Bone marrow (tissue), 2 donors: ENCODE results near the gene ABCB1.
"Not testable (repeated sequence)": the region's sequence is repeated elsewhere in the genome, so short reads cannot be mapped to it uniquely, and the experiment has no call there.

Experiments used
- DNase-seq, 2 donors: peaks; one replicate each; lab custom pipeline; 2025; lab: John Stamatoyannopoulos, UW

Gene ABCB1

DNA sequence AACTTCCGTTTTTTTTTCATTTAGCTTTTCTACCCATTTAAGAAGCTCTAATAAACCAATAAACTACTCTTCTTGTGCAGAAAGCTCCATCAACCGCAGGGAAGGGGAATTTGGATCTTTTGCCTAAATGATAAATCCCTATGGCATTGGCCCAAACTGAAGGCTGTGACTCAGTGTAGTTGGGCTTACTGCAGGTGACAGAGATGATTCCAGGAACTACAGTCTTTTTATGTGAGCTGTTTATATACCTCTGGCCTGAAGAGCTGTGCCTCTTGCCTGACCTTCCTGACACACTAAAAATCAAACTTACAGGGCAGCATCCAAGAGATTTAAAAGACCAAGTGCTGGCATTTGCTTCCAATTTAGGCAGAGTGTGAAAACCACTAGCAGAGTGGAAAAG is 25.2 kb downstream of the ABCB1 start:
- DNase-seq: no peak

DNA sequence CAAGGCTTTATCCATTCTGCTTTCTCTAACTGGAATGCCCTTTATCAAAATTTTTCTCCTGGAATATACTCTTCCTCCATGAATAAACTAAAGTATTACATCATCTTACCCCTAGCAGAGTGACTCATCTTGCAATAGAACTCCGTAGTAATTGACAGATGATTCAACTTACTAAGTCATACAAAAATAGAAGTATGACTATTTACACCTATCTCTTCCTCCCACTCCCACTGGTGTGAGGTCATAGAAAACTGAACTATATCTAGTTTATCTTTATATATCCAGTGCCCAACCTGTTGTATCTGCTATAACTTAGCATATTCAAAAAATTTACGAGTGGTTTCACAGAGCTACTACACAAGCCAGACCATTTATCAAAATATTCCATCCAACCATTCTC is 26.1 kb downstream of the ABCB1 start:
- no peak for DNase-seq

DNA sequence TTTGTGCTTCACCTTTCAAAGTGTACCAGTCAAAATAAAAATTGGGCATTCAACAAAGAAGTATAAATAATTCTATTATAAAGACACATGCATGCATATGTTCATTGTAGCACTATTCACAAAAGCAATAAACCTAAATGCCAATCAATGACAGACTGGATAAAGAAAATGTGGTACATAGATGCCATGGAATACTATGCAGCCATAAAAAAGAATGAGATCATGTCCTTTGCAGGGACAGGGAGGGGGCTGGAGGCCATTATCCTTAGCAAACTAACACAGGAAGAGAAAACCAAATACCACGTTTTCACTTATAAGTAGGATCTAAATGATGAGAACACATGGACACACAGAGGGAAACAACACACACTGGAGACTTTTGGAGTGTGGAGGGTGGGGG is 28.2 kb downstream of the ABCB1 start:
- DNase-seq: not testable (repeated sequence)

DNA sequence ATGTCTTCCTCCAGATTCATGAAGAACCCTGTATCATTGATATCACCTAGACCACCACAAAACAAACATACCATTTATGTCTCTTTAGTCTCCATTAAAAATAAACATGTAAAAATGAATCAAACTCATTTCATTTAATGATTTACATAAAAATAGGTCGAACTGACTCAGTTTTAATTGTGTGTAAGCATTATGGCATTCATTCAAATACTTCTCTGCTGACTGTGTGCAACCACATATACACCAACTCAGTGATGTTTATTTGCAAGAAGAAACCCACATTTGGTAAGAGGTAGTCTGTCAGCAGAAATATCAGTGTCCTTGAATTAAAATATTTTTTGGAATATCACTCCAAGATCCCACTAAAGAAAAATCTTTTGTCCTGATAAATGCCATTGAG is 30.5 kb downstream of the ABCB1 start:
- no peak for DNase-seq

DNA sequence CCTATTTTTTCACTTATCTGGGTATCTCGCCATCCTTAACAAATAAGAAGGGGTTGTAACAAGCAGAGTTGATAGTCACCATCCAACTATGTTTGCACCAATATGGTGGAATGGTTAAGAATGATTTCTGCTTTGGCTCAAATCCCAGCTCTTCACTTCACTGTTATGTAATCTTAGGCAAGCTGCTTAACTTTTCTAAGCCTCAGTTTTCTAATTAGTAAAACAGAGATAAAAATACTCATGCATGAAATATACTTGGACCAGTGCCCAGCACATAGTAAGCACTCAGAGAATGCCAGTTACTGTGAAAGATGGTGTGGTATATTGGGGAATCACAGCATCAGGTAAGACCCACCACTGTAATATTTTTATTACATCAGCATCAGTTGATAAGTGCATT is 33.6 kb downstream of the ABCB1 start:
- DNase-seq: no peak

DNA sequence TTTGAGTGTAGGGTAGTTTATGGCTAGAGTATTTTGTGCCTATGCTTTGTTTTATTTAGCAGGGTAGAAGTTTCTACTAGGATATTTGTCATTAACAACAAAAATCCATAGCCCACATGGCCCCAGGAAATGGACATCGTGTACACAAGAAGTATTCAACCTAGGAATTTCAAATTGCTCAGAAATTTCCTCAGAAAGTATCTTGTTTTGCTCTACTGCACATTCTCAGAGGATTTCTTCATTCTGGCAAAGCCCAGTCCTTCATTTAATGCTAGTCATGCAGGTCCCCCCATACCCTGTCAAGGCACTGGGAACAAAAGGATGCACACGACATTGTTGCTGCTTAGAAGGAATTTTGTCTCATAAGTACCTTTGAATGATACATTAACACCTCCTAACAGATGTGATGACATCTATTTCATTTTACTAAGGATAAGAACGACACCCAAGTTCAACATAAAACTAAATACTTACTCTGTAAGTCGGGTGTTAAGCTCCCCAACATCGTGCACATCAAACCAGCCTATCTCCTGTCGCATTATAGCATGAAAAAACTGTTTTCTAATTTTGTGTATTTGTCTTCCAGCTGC is 34.3 kb downstream of the ABCB1 start:
- no peak for DNase-seq

DNA sequence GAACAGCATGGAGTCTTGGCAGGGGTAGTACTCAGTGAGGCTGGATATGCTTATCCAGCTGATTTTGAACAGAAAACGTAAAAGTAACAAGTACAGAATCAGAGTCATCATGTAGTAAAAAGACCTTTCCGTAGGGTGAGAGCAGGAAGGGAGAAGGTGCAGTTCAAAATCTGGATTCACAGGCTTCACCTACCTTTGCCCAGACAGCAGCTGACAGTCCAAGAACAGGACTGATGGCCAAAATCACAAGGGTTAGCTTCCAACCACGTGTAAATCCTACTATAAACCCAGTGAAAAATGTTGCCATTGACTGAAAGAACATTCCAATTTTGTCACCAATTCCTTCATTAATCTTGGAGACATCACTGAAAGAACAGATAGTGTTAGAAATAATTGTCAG is 34.8 kb downstream of the ABCB1 start:
- DNase-seq: no peak

DNA sequence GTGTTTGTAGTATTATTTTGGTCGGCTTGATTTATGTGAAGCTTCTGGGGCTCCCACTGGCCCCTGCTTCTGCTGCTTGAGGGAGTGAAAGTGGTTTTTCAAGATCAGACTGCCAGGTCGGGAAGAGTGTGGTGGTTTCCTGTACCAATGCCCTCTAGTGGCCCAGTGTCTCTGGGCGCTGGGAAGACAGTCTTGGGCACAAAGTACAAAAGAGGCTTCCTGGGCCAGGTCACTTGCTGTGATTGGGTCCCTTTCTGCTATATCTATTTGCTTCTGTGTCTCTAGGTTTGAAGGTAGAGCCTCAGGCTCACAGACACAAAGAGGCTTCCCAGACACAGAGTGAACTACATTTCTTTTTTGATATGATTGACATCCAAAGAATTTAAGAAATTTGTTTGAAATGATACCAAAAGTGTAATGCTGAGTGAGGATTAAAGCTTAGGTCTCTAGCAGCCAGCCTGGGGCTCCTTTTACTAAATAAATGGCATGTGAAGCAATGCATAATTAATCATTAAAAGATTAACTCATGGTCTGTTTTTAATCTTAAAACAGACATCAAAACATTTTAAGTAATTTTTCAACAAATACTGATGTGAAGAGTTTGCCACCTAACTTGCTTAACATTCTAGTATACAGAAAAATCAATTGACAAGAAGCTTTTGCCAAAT is 36.3 kb downstream of the ABCB1 start:
- DNase-seq: no peak

DNA sequence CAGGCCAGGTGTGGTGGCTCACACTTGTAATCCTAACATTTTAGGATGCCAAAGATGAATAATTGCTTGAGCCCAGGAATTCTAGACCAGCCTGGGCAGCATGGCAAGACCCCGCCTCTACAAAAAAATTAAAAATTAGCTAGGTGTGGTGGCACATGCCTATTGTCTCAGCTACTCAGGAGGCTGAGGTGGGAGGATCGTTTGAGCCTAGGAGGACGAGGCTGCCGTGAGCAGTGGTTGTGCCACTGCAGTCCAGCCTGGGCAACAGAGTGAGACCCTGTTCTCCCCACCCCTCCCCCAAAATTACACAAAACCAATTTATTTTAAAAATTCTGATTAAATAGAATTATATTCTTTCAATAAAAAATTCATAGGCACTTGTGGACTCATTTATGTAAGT is 39.0 kb downstream of the ABCB1 start:
- DNase-seq: no peak

DNA sequence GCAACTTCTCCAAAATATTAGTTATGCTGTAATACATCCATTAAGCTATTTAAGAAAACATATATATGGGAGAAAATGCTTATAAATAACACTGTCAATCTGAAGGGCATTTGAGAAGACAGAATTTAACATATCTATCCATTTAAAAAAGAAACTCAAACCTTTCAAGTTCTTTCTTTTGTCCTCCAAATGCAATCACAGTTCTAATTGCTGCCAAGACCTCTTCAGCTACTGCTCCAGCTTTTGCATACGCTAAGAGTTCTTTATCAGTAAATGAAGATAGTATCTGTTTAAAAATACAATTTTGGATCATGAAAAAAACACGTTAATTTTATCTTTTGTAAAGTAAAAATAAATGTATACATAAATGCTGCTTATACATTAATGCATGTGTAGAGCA is 39.6 kb downstream of the ABCB1 start:
- no peak for DNase-seq

DNA sequence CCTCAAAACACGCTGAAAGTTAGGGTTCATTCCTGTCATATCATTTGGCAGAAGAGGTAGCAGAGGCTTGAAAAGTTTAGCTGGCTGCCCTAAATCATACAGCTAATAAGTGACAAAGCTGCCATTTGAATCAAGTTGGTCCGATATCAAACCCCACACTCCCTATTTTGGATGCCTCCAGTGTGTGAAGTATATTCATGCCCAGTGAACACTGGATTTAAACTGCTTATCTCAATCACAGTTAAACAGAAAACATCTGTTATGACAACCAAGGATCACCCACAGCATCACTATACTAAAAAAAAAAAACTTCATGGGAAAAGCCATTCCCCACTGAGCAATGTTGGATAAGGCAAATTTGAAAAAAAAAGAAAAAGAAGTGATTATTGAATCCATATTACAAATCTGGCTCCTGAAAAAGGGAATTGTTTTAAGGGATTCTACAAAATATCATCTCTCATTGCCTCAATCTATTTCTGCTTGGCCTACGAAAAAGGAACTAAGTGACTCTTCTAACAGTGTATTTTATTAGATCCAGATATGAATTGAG is 48.3 kb downstream of the ABCB1 start:
- DNase-seq: no peak

DNA sequence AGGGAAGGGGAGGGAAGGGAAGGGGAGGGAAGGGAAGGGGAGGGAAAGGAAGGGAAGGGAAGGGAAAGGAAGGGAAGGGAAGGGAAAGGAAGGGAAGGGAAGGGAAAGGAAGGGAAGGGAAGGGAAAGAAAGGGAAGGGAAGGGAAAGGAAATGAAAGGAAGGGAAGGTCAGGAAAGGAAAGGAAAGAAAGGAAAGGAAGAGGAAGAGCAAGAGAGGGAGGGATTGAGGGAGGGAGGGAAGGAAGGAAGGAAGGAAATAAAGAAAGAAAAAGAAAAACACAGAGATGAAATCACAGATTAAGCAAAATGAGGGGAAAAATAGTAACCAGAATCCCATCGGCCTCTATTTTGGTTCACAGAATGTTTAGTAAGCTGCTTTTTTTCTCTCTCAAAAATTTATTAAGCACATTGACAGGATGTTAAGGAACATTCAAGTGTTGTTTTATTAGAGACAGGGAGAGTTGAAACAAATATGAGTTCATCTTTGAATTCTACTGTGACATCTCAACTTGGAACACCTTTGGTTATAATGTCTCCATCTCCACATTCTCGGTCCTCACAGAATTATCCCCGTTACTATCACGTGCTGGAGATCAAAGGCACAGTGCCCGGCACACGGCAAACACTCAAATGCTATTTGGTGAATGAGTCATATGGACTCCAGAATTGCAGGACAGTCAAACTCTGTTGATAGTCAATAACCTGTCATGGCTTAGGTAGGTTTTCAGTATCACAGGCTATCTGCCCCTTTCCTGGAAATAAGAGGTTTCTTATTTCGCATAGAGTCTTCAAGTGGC is 52.4 kb downstream of the ABCB1 start:
- no peak for DNase-seq

DNA sequence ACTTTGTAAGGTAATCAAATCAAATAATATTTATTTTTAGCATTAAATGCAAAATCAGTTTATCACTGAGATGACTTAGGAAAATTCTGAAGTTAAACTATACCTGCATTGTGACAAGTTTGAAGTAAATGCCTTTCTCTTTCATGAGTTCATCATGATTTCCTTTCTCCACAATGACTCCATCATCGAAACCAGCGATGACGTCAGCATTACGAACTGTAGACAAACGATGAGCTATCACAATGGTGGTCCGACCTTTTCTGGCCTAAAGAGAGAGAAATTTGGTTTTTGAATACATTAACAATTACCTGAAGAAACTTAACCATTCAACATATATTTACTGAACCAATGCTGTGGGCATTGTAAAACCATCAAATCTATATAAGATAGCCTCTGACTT is 54.9 kb downstream of the ABCB1 start:
- DNase-seq: no peak

DNA sequence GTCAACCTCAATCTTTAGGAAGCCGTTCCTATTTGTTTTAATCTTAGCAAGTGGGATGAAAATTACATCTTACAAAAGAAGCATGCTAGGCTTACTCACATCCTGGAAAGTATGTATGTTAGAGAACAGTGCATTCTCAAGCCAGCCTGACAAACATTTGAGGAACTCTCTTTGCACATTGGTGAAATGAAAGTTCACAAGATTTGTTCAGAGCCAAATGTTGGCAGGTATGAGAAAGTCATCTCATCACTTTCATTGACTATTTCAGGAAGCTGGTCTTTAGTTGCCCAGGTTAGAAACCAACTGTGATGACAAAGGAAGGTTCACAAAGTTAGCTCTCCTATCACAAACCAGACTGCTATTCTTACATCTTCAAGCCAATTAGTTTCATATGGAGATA is 57.1 kb downstream of the ABCB1 start:
- no peak for DNase-seq

DNA sequence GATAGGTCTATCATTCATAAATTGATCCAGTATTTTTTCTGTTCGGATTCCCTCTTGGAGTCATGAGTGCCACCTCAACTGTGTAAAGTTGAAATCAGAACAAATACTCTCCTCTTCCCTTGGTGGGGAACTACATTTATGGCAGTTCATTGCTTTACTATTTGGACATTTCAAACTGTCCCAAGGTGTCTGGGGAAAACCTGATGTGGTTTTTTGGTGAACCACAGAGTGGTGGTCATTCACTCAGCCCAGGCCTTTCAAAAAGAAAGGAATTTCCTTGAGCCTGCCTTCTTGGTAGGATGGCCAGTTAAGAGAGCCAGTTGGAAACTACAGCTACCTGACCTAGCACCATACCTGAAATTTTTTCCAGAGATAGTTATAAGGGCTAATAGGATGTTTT is 59.0 kb downstream of the ABCB1 start:
- no peak for DNase-seq

DNA sequence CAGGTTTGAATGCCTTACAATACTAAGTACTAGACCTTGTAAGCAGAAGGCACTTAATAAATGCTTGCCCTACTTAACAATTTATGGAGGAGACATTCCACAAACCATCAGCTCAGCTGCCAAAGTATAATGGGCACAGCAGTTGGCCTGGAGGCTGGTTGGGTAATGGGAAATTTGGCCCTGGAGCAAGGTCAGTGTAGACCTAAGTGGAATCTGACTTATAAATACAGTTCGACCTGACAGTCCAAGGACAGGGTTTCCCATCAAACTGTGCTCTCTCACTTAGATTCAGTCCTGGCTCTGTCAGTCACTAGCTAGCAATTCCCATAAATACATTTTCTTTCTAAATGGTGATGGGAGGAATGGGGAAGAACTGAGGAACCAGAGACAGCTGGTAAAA is 62.6 kb downstream of the ABCB1 start:
- no peak for DNase-seq

DNA sequence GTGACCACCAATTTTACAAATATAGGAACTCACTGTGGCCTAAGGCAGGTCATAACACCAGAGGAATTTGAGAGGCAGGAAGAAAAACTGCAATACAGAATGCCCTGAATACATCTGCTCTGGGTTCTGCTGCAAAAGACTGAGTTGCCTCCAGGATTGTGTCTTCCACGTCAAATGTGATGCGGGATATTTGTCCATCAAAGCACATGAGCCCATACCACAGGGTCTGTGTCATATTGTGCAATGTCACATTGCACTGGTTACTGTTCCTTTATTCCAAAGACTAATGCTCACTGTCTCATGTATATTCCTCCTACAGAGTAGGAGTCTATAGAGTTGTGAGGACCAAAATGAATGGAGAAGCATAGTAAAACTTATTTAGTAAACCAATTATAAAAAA is 66.6 kb downstream of the ABCB1 start:
- no peak for DNase-seq

DNA sequence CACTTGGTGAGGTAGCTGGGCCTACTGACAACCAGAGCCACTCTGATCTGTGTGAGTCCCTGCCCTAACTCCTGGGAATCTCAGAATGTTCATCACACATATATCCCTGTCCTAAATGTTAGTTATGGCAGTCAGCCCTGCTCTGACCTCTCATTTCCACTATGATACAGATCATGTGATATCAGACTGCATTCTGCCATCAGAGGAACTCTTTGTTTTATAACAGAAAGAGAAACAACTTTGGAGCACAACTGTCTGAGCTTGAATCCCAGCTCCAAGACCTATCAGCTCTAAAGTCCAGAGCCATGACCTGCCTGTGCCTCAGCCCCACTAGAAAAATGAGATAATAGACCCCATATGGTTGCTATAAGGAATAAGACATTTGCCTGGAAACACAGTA is 70.6 kb downstream of the ABCB1 start:
- DNase-seq: no peak

DNA sequence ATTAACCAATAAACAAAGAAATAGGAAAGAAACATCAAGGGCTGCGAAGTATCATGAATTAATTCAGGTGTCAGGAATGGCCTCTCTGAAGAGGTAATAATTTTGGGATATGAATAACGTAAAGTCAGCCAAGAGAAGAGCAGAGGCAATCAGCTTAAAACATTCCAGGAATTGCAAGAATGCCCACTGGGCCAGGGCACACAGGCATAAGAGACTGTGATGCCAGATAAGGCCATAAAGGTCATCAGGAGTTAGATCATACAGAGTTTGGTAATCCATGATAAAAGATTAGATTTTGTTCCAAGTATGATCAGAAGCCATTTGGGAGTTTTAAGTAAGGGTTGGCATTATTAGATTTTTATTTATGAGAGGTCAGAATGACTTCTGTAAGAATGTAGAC is 72.0 kb downstream of the ABCB1 start:
- DNase-seq: no peak

DNA sequence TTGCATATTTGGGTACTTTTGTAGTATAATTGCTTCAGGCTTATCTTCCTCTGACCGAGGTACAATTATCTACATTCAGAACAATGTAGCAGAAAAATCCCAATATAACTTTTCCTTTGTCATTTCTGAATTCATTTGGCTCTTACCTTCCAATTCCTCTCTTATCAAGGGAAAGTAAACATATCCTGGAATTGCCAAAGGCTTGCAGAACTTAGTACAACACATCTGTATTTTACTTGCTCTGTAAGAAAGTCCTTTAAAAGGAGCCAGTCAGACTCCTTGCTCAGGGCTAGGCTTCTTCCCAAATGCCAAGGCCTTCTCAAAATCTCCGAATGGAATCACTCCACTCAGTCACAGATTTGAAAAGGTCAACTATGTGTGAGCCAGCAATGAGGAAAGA is 81.9 kb downstream of the ABCB1 start:
- no peak for DNase-seq

DNA sequence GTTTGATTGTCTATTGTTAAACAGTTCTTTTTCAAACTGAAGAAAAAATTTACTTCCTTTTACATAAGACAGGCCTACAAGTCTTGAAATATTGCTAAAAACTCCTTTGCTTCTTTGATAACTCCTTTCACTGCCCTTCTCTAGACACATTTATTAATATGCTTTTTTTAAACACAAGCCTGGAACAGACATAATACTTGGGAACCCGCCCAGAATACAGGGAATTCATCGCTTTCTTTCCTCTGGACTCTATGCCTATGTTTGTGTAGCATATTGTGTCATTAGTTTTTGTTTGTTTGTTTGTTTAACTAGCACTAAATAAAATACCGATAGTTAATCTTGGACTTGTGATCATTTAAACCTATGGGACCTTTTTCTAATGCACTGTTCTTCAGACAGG is 82.8 kb downstream of the ABCB1 start:
- no peak for DNase-seq

DNA sequence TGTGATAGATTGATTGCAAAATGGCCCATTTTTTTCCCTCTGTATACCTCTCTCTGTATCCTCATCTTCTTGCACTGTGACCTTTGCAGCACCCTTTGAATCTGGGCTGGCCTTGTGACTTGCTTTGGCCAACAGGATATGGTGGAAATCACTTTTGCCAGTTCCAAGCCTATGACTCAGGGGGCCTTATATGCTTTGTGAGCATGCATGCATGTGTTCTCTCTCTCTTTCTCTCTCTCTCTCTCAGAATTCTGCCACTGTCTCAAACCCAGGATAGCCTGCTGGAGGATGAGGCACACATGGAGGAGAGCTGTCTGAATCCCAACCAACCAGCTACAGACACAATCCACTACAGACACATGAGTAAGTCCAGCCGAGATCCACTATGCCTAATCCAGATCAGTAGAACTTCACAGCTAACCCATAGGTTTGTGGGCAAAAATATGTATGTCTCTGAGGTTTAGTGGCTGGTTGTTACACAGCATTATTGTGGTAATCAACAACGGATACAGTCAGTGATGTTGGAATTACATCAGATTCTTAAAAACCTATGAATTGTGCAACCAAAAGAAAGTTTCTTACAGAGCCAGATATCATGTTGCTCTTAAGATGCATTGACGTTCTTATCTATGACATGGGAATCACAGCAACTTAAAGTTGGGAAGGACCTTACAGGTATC is 83.4 kb downstream of the ABCB1 start:
- no peak for DNase-seq
